Activated CD8-positive, alpha-beta T cell treated with anti-CD3 and anti-CD28 coated beads for 36 hours (primary cell): ENCODE measurements around the gene FSD2. TPM values are rescaled to one million over a fixed set of nuclear protein-coding genes. Genes with fewer than 3 reads are reported as not detected.

Source experiments
- ATAC-seq: fragments of 200-7000 bp; cut with Tn5 transposase; one replicate; pipeline ENCODE4 v1.10.0; 2021; ENCODE audit warnings: mild to moderate bottlenecking, moderate library complexity
- CTCF ChIA-PET: fragments of 350-600 bp; sonication (Branson Sonifier 250); formaldehyde crosslinking; loops from one replicate; lab custom pipeline; 2021; ENCODE audit warnings: antibody characterized with exemption; lab: Charles Lee
- POLR2A ChIA-PET: fragments of 350-600 bp; sonication (Branson Sonifier 250); formaldehyde crosslinking; loops from one replicate; lab custom pipeline; 2021; ENCODE audit warnings: antibody characterized with exemption; lab: Charles Lee
- DNase-seq: peaks from one replicate; pipeline ENCODE4 v3.0.0-alpha.2; 2020
- H3K27ac Mint-ChIP-seq: one replicate; pipeline ENCODE4 v1.8.0; 2021; ENCODE audit warnings: mild to moderate bottlenecking, mixed read lengths
- H3K27me3 Mint-ChIP-seq: one replicate; pipeline ENCODE4 v1.8.0; 2021; ENCODE audit warnings: mixed read lengths
- H3K36me3 Mint-ChIP-seq: one replicate; pipeline ENCODE4 v1.8.0; 2021; ENCODE audit warnings: low read depth, mixed read lengths
- H3K4me1 Mint-ChIP-seq: one replicate; pipeline ENCODE4 v1.8.0; 2021; ENCODE audit warnings: low read depth, mixed read lengths
- H3K4me3 Mint-ChIP-seq: one replicate; pipeline ENCODE4 v1.8.0; 2021; ENCODE audit warnings: mild to moderate bottlenecking, moderate library complexity, mixed read lengths
- H3K9me3 Mint-ChIP-seq: one replicate; pipeline ENCODE4 v1.8.0; 2021; ENCODE audit warnings: mixed read lengths
- intact Hi-C: fragments of 100-400 bp; cut with micrococcal nuclease; formaldehyde crosslinking; loops from one replicate; pipeline ENCODE4 v1.10.0; 2022
- total RNA-seq, 2 experiments: library from RNA; stranded (reverse); gene quantifications; one replicate each; pipeline ENCODE4 v1.2.3, GENCODE V29; 2021
- TF ChIP-seq, protein P1 (sequence below): fragments of 200-600 bp; IDR thresholded peaks from one replicate; pipeline ENCODE4 v1.8.0; 2022; ENCODE audit warnings: antibody characterized with exemption, mild to moderate bottlenecking

The FSD2 gene
- total RNA-seq, 2 experiments from 2014 or later: not detected

DNA sequence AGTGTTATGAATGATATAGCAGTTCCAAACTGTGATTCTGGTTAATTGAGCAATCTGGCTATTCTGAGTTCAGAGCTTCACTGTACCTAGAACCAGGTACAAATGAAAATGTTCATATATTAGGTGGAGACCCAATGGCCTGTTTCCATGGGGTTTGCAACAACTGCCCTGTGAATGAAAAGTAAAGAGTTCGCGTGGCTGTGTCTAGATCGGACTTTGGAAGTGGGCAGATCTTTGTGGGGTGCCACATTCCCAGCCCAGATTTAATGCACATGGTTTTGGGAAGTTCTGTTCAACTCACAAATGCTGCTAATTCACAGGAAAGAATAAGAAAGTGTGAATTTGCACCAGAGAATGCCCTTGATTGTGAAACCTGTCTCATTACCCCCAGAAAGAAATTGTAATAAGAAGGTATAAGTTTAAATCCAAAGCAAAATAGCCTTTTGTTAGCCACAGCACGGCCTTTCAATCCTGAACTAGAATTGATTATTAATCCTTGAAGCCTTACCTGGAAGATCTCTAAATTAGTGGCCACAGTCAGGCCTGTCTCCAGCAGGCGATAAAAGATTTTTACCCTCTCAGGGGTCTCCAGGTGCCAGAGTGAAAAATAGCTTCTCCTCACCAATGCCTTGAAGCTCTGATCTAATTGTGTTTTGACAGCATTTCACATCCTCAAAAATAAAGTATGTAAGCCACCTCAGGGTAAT, 26.2 kb upstream of the FSD2 start:
- peaks cover 75% of the 10 kb centered on the region for H3K36me3 Mint-ChIP-seq

DNA sequence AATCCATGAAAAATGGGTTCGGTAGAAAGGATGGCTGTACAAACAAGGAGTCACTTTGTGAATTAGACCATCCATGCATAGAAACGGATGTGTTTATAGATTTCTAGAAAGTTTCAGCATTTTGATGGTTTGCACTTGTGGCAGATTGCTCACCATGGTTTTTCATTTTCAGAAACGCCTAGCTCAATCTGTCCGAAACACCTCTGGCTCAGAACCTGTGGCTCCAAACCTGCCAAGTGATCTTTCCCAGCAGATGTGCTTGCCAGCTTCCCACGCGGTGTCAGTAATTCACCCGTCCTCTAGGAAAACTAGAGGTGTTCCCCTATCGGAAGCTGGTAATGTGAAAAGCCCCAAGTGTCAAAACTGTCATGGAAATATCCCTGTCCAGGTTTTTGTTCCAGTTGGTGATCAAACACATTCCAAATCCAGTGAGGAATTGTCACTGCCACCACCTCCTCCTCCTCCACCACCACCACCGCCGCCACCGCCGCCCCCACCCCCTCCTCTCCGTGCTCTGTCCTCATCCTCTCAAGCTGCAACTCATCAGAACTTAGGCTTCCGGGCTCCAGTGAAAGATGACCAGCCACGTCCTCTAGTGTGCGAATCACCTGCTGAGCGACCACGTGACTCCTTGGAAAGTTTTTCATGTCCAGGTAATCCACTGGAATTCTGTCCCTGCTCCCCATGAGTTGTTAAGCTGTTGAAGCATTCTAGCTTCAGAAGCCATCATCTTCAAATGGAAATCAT, 24.7 kb upstream of the FSD2 start:
- Mint-ChIP-seq H3K4me3 (no peak overlapping the region), H3K4me1 (peaks cover 33% of the 10 kb centered on the region), H3K27me3 (no peaks in the 10 kb centered on the region), H3K36me3 (peaks cover 68% of the 10 kb centered on the region), H3K9me3 (no peaks in the 10 kb centered on the region), H3K27ac (no peak overlapping the region)
- CTCF ChIA-PET: interaction anchor here (1.3 to 1.5 kb wide), 2 partner anchors 20 to 169 kb away, joined by 3 to 4 read pairs; no protein-coding TSS in a partner anchor
- ATAC-seq (no peak), DNase-seq (no peak)
- intact Hi-C loops: no loop called here
- TF ChIP-seq, protein P1, sequence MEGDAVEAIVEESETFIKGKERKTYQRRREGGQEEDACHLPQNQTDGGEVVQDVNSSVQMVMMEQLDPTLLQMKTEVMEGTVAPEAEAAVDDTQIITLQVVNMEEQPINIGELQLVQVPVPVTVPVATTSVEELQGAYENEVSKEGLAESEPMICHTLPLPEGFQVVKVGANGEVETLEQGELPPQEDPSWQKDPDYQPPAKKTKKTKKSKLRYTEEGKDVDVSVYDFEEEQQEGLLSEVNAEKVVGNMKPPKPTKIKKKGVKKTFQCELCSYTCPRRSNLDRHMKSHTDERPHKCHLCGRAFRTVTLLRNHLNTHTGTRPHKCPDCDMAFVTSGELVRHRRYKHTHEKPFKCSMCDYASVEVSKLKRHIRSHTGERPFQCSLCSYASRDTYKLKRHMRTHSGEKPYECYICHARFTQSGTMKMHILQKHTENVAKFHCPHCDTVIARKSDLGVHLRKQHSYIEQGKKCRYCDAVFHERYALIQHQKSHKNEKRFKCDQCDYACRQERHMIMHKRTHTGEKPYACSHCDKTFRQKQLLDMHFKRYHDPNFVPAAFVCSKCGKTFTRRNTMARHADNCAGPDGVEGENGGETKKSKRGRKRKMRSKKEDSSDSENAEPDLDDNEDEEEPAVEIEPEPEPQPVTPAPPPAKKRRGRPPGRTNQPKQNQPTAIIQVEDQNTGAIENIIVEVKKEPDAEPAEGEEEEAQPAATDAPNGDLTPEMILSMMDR: no peak
- POLR2A ChIA-PET: interaction anchor here (0.6 kb wide), 1 partner anchor 200 kb away, joined by 3 read pairs; no protein-coding TSS in a partner anchor

More for the DNA sequence above, 26.2 kb upstream of the FSD2 start:
- intact Hi-C loops: no loop called here
- no peaks in the 10 kb centered on the region for H3K27me3 Mint-ChIP-seq
- DNase-seq (no peak), ATAC-seq (no peak)
- TF ChIP-seq, protein P1: no peak
- no peak overlapping the region for H3K4me3 Mint-ChIP-seq
- peaks cover 3% of the 10 kb centered on the region for H3K9me3 Mint-ChIP-seq
- CTCF ChIA-PET: interaction anchor here (0.6 to 3.4 kb wide), 5 partner anchors 14 to 539 kb away, joined by 3 to 11 read pairs (median 4); no protein-coding TSS in a partner anchor
- H3K4me1 Mint-ChIP-seq: peaks cover 33% of the 10 kb centered on the region
- POLR2A ChIA-PET: interaction anchor here (1.0 to 1.4 kb wide), 2 partner anchors 14 to 22 kb away, joined by 5 to 9 read pairs; partner anchors contain the start of gene WHAMM
- peak overlapping the region; percentile 87 for H3K27ac Mint-ChIP-seq

DNA sequence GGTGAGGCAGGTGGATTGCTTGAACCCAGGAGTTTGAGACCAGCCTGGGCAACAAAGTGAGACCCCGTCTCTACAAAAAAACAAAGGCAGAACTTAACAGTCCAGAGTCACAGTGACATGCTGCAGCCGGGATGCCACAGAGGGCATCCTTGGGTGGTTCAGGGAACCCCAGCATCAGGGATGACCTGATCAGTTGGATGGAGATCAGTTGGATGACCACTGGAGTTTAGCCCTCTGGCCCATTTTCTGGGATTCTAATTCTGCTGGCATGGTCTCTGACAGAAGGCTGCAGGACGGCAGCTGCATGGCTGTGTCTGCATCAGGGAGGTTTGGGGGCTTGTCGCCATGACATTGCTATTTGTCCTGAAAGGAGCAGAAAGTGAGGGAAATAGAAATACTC, 23.4 kb upstream of the FSD2 start:
- H3K9me3 Mint-ChIP-seq: no peaks in the 10 kb centered on the region
- no peak overlapping the region for H3K27ac Mint-ChIP-seq
- ChIA-PET CTCF (interaction anchor here (1.5 kb wide), 1 partner anchor 171 kb away, joined by 4 read pairs; no protein-coding TSS in a partner anchor), POLR2A (interaction anchor here (1.6 kb wide), 1 partner anchor 156 kb away, joined by 3 read pairs; the partner anchor contains the start of gene RAMAC)
- H3K4me1 Mint-ChIP-seq: peaks cover 33% of the 10 kb centered on the region
- intact Hi-C loops: no loop called here
- H3K4me3 Mint-ChIP-seq: no peak overlapping the region
- ATAC-seq (no peak), DNase-seq (no peak)
- TF ChIP-seq, protein P1: no peak
- H3K36me3 Mint-ChIP-seq: peaks cover 60% of the 10 kb centered on the region
- H3K27me3 Mint-ChIP-seq: no peaks in the 10 kb centered on the region

DNA sequence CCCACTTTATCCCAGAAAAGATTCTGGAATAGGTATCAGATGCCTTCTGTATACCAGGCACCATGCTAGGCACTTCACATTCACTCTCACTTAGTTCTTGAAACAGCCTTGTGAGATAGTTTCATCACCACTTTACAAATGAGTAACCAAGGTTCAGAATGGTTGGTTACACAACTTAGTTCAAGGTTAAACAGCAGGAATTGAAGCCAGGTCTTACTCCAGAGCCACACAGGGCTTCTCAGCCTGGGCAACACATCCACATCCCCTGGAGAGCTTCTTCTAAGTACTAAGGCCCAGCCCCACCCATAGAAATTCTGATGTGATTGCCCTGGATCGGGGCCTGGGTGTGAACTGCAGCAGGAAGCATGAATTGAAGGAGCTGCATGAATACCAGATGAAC, 22.2 kb upstream of the FSD2 start:
- Mint-ChIP-seq H3K9me3 (no peaks in the 10 kb centered on the region), H3K4me1 (peaks cover 30% of the 10 kb centered on the region), H3K36me3 (peaks cover 54% of the 10 kb centered on the region), H3K27ac (no peak overlapping the region), H3K27me3 (no peaks in the 10 kb centered on the region), H3K4me3 (no peak overlapping the region)
- ChIA-PET POLR2A (interaction anchor here (1.0 to 1.6 kb wide), 2 partner anchors 15 to 158 kb away, joined by 3 read pairs; partner anchors contain the start of gene RAMAC), CTCF (no interaction called here)
- TF ChIP-seq, protein P1: no peak
- intact Hi-C loops: no loop called here
- ATAC-seq (no peak), DNase-seq (no peak)
